ENCODE measurements around the gene LRRC55.

GRCh38 chr11:57200917-57201316, 19.2 kb downstream of the LRRC55 start:
- TF ChIP-seq POLR2A (IDR thresholded peaks at IDR 0.05; ENCODE audit: low read depth, low read length) (no peak), POU2F2 (IDR thresholded peaks at IDR 0.05; ENCODE audit: low read depth, low read length) (no peak)

All from GM12891 (cell line).